SJSA1 (cell line): Measurements from ENCODE around the gene JAML. TPM values are rescaled to one million over a fixed set of nuclear protein-coding genes. Genes with fewer than 3 reads are reported as not detected.
A peak's percentile ranks its signal among the peaks of the same experiment; 100 is the strongest.

ENCODE experiments used
- DNase-seq, 2 experiments: peaks; one replicate each; pipeline ENCODE4 v3.0.0-alpha.2; 2015 to 2020; ENCODE audit warnings: low spot score in 2 of 2, low read depth in 1 of 2
- H3K27ac ChIP-seq: fragments of 250-450 bp; sonication (Bioruptor Pico); 2 replicates; pipeline ENCODE4 v1.5.1; 2020; ENCODE audit warnings: mild to moderate bottlenecking, moderate library complexity
- H3K27me3 ChIP-seq: fragments of 250-450 bp; sonication (Bioruptor Pico); replicated peaks from 2 replicates; pipeline ENCODE4 v1.5.1; 2020; ENCODE audit warnings: mild to moderate bottlenecking, moderate library complexity
- H3K36me3 ChIP-seq: fragments of 250-450 bp; sonication (Bioruptor Pico); 2 replicates; pipeline ENCODE4 v1.5.1; 2020; ENCODE audit warnings: mild to moderate bottlenecking
- H3K4me1 ChIP-seq: fragments of 250-450 bp; sonication (Bioruptor Pico); replicated peaks from 2 replicates; pipeline ENCODE4 v1.6.1; 2021; ENCODE audit warnings: mild to moderate bottlenecking
- H3K4me3 ChIP-seq: fragments of 250-450 bp; sonication (Bioruptor Pico); 2 replicates; pipeline ENCODE4 v1.5.1; 2020; ENCODE audit warnings: mild to moderate bottlenecking
- H3K9me3 ChIP-seq: fragments of 250-450 bp; sonication (Bioruptor Pico); replicated peaks from 2 replicates; pipeline ENCODE4 v1.5.1; 2020; ENCODE audit warnings: mild to moderate bottlenecking
- total RNA-seq: library from RNA; depleted of rRNA; stranded (reverse); fragments of >200 nt; shearing (Covaris generic); gene quantifications from 2 replicates; pipeline ENCODE4 v1.2.3, GENCODE V29; 2014

Gene JAML
- total RNA-seq, 1 experiment from 2014 or later, result not detected

GRCh38 chr11:118154641-118155040 is 70.2 kb downstream of the JAML start:
- DNase-seq, result no peak
- no peaks in the 10 kb centered on the region for H3K9me3 ChIP-seq
- H3K4me3 ChIP-seq, result no peak overlapping the region
- H3K27ac ChIP-seq, result no peak overlapping the region
- peaks cover 12% of the 10 kb centered on the region for H3K27me3 ChIP-seq
- no peaks in the 10 kb centered on the region for H3K4me1 ChIP-seq
- H3K36me3 ChIP-seq, result no peaks in the 10 kb centered on the region

DNA sequence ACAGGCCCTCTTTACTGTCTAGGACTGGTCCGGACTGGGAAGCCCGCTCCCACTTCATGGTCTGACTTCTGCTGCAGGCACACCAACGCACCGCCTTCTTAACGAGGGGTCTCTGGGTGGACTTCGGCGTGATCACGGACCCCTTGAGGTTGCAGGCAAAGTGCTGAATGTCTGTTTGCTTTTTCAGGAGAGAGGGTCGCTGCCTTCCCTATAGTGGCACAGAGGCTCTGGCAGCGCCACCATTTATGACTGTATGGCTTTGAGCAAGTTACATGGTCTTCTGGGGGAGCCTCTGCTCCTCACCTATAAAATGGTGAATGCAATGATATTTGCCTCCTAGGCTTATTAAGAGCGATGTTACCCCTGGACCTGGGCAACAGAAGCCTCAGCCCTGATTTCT is 70.8 kb downstream of the JAML start:
- no peak overlapping the region for H3K4me3 ChIP-seq
- peaks cover 12% of the 10 kb centered on the region for H3K27me3 ChIP-seq
- no peak for DNase-seq
- H3K9me3 ChIP-seq, result no peaks in the 10 kb centered on the region
- no peak overlapping the region for H3K27ac ChIP-seq
- H3K36me3 ChIP-seq, result no peaks in the 10 kb centered on the region
- no peaks in the 10 kb centered on the region for H3K4me1 ChIP-seq

DNA sequence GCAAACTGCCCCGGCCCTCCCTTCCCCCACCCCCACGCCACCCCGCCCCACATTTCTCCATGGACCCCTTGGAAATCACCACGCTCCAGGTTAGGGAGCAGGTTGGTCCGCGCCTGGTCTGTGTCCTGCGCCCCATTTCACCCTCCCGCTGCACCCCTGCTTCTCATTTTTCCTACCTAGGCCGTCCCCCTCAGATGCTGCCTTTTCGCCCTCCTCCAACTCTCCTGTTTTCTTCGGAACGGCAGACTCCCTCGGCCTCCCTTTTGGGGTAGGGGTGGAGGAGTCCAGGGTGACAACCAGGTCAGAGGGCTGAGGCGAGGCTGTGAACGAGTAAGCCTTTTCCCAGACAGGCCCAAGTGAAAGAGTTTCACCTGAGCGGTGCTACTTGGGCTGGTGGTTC is 71.3 kb downstream of the JAML start:
- no peak for DNase-seq
- no peak overlapping the region for H3K4me3 ChIP-seq

GRCh38 chr11:118152552-118153471 is 72.0 kb downstream of the JAML start, which contains the start of gene SCN4B:
SCN4B (minus strand) TSS chr11:118152823; CDS start chr11:118152673, 150 bp downstream.
- DNase-seq, result no peak
- no peaks in the 10 kb centered on the region for H3K36me3 ChIP-seq
- no peaks in the 10 kb centered on the region for H3K4me1 ChIP-seq
- H3K27ac ChIP-seq, result no peak within 1 kb of the TSS
- no peaks in the 10 kb centered on the region for H3K9me3 ChIP-seq
- H3K4me3 ChIP-seq, result no peak within 1 kb of the TSS
- H3K27me3 ChIP-seq, result peaks cover 12% of the 10 kb centered on the region

More for the DNA sequence above, 71.3 kb downstream of the JAML start:
- no peak overlapping the region for H3K27ac ChIP-seq
- H3K36me3 ChIP-seq, result no peaks in the 10 kb centered on the region
- H3K9me3 ChIP-seq, result no peaks in the 10 kb centered on the region
- no peaks in the 10 kb centered on the region for H3K4me1 ChIP-seq
- H3K27me3 ChIP-seq, result peaks cover 12% of the 10 kb centered on the region

GRCh38 chr11:118152020-118152551 is 72.7 kb downstream of the JAML start:
- H3K36me3 ChIP-seq, result no peaks in the 10 kb centered on the region
- H3K4me1 ChIP-seq, result no peaks in the 10 kb centered on the region
- peaks cover 12% of the 10 kb centered on the region for H3K27me3 ChIP-seq
- DNase-seq, result no peak
- H3K27ac ChIP-seq, result no peak overlapping the region
- no peak overlapping the region for H3K4me3 ChIP-seq
- no peaks in the 10 kb centered on the region for H3K9me3 ChIP-seq

DNA sequence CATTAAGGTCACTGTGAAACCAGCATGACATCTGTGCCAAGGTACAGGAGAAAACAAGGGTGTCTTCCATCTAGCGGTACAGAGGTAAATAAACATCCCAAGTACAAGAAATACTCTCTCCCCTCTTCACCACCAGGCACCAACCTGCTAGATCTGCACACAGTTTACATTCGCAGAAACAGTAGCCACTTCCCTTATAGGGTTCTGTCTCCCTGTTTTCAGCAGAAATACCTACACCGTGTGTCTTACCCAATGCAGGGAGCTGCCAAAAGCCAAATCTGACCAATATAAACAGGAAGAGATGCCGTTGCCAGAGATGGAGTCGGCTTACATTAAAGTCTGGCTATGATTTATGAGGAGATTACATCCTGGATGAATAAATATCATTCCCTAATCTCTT is 73.4 kb downstream of the JAML start:
- DNase-seq, result no peak
- peaks cover 12% of the 10 kb centered on the region for H3K27me3 ChIP-seq

GRCh38 chr11:118149493-118149892 is 75.3 kb downstream of the JAML start:
- no peak overlapping the region for H3K4me3 ChIP-seq
- H3K27me3 ChIP-seq, result peaks cover 17% of the 10 kb centered on the region
- H3K9me3 ChIP-seq, result no peaks in the 10 kb centered on the region
- H3K27ac ChIP-seq, result no peak overlapping the region
- H3K4me1 ChIP-seq, result peaks cover 3% of the 10 kb centered on the region; the same call in 1 of the 2 replicates
- no peak for DNase-seq
- H3K36me3 ChIP-seq, result no peaks in the 10 kb centered on the region

More for the DNA sequence above, 73.4 kb downstream of the JAML start:
- no peak overlapping the region for H3K27ac ChIP-seq
- no peaks in the 10 kb centered on the region for H3K9me3 ChIP-seq
- H3K4me3 ChIP-seq, result no peak overlapping the region
- H3K36me3 ChIP-seq, result no peaks in the 10 kb centered on the region
- no peaks in the 10 kb centered on the region for H3K4me1 ChIP-seq

DNA sequence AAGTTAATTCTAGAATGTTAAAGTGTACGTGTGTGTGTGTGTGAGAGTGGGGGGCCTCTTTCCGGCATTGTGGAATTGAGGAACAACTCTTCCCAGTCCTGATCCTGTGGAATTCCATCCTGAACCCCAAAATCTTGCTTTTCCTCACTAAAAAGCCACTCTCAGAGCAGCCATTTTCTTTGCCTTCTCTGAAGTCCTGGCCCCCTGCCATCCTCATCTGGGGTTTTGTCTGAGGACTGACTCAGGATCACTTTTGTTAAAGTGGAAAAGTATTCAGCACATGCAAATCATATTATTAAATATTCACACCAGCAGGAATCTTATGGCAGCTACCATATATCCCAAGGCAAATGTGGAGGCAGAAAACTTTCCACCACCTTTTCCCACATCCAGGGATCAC is 76.0 kb downstream of the JAML start:
- Histone ChIP-seq H3K4me3 (no peak overlapping the region), H3K4me1 (peaks cover 3% of the 10 kb centered on the region; the same call in 1 of the 2 replicates), H3K27ac (no peak overlapping the region), H3K9me3 (no peaks in the 10 kb centered on the region), H3K36me3 (no peaks in the 10 kb centered on the region), H3K27me3 (peaks cover 20% of the 10 kb centered on the region)
- no peak for DNase-seq

GRCh38 chr11:118148240-118148639 is 76.6 kb downstream of the JAML start:
- Histone ChIP-seq H3K27me3 (peaks cover 20% of the 10 kb centered on the region), H3K36me3 (no peaks in the 10 kb centered on the region), H3K4me1 (peaks cover 3% of the 10 kb centered on the region; the same call in 1 of the 2 replicates), H3K4me3 (no peak overlapping the region), H3K27ac (no peak overlapping the region), H3K9me3 (no peaks in the 10 kb centered on the region)
- no peak for DNase-seq

GRCh38 chr11:118147502-118147901 is 77.3 kb downstream of the JAML start:
- no peaks in the 10 kb centered on the region for H3K9me3 ChIP-seq
- peaks cover 3% of the 10 kb centered on the region; the same call in 1 of the 2 replicates for H3K4me1 ChIP-seq
- no peaks in the 10 kb centered on the region for H3K36me3 ChIP-seq
- no peak overlapping the region for H3K4me3 ChIP-seq
- H3K27me3 ChIP-seq, result peaks cover 13% of the 10 kb centered on the region
- DNase-seq, result no peak
- H3K27ac ChIP-seq, result no peak overlapping the region

DNA sequence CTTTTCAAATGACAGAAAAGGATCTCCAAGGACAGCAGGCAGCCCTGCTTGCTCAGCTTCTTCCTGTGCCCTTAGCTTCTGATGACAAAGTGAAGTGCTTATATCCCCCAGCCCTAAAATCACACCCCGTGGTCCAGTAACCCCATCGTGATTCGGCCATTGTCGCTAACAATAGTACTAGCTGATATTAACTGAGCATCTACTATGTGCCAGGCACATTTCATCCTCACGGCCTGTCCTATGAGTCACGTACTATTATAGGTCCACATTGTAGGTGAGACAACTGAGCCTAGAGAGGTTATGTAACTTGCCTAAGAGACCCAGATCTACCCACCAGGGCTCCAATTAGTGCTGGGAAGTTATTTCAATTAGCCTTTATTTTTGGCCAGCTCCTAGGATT is 78.3 kb downstream of the JAML start:
- Histone ChIP-seq H3K36me3 (no peaks in the 10 kb centered on the region), H3K27ac (no peak overlapping the region), H3K4me1 (peaks cover 3% of the 10 kb centered on the region; the same call in 1 of the 2 replicates), H3K9me3 (no peaks in the 10 kb centered on the region), H3K27me3 (peaks cover 10% of the 10 kb centered on the region; the same call in 1 of the 2 replicates), H3K4me3 (no peak overlapping the region)
- DNase-seq, result no peak

DNA sequence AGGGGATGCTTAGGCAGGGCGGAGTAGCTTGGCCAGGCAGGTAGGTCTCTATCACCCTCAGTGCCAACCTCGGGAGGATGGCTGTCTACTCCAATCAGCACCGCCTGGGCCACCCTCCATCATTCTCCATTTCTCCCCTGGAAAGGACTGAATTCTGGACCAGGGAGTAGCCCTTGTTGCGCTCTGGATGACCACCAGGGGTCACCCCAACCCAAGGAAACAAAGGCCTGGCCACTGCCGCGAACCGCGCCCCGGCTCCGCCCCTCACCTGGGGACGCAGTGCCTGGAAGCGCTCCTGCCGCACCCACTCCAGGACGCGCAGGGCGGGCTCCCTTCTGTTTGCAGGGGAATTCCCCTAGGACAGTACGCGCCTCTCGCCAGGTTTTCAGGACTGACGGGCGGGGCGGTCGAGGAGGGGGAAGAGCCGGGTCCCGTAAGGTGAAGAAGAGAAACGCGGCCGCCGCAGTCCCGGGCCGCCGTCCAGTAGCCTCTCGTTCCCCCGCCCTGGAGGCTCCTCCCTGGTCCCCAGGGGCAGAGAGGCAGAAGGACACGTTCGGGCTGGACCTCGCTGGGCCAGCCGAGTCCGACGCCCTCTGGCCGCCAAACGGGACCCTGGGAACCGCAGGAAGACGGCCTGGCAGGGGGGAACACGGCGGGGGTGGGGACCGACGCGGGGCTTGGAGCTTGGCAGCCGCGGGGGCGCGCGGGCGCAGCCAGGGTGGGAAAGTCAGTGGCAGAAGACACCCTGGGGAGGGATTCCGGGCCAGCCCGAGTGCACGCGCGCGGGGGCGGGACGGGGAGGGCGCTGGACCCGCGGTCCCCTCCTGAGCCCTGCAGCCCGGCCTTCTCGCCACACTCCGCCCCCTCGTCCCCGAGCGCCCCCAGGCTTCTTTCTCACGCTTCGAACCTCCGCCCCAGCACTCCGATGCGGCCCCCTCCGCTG is 79.3 kb downstream of the JAML start:
- Histone ChIP-seq H3K27ac (no peak overlapping the region), H3K27me3 (0 out of 2 replicates have a peak, but pooled peaks cover 9% of the 10 kb centered on the region), H3K4me3 (peak overlapping the region; percentile 34), H3K36me3 (no peaks in the 10 kb centered on the region), H3K4me1 (peaks cover 3% of the 10 kb centered on the region; the same call in 1 of the 2 replicates), H3K9me3 (no peaks in the 10 kb centered on the region)
- DNase-seq, result peak; percentile 36 to 57
